Transverse colon (tissue), 4 donors: ENCODE results near the gene F11R. TPM values are rescaled to one million over a fixed set of nuclear protein-coding genes. Genes with fewer than 3 reads are reported as not detected.
A peak's percentile ranks its signal among the peaks of the same experiment; 100 is the strongest.
"Not testable (repeated sequence)": the region's sequence is repeated elsewhere in the genome, so short reads cannot be mapped to it uniquely, and the experiment has no call there.

ENCODE experiments used
- DNase-seq: peaks from one replicate; pipeline ENCODE4 v3.0.0-alpha.2; 2019
- H3K27ac ChIP-seq, 4 donors: fragments of 200-600 bp; sonication (generic); 2 replicates each; pipeline ENCODE4 v1.5.1; 2016 to 2018; ENCODE audit warnings: inconsistent platforms in 4 of 4
- H3K27me3 ChIP-seq: fragments of 200-600 bp; sonication (generic); 2 replicates; pipeline ENCODE4 v1.5.1; 2017; ENCODE audit warnings: inconsistent platforms
- H3K36me3 ChIP-seq, 4 donors: fragments of 200-600 bp; sonication (generic); 2 replicates each; pipeline ENCODE4 v1.5.1; 2017 to 2019; ENCODE audit warnings: inconsistent platforms in 4 of 4
- H3K4me1 ChIP-seq, 4 donors: fragments of 200-600 bp; sonication (generic); 2 replicates each; pipeline ENCODE4 v1.5.1; 2017 to 2020; ENCODE audit warnings: inconsistent platforms in 4 of 4
- H3K4me3 ChIP-seq, 4 donors: fragments of 200-600 bp; sonication (generic); 1 replicate in 1 of 4; 2 replicates in 3 of 4; pipeline versions ENCODE4 v1.5.1 to v1.6.1; 2017 to 2019; ENCODE audit warnings: inconsistent platforms in 4 of 4
- H3K9me3 ChIP-seq, 2 donors: fragments of 200-600 bp; sonication (generic); 2 replicates each; pipeline ENCODE4 v1.5.1; 2017 to 2019; ENCODE audit warnings: inconsistent platforms in 2 of 2
- CTCF ChIP-seq, 5 experiments: fragments of 200-600 bp in 3 of 5; fragments of 450-650 bp in 2 of 5; sonication (generic) in 3 of 5; IDR thresholded peaks; 1 replicate in 2 of 5; 2 replicates in 3 of 5; pipeline ENCODE4 v1.5.1; 2016 to 2017; ENCODE audit warnings: antibody characterized with exemption in 5 of 5, inconsistent platforms in 3 of 5, mild to moderate bottlenecking in 2 of 5, moderate library complexity in 1 of 5
- EP300 ChIP-seq: sonication (generic); formaldehyde crosslinking; IDR thresholded peaks from one replicate; pipeline ENCODE4 v1.6.1; 2017; ENCODE audit warnings: antibody characterized with exemption, low read depth
- POLR2A ChIP-seq: fragments of 450-650 bp; IDR thresholded peaks from one replicate; pipeline ENCODE4 v1.6.1; 2016; ENCODE audit warnings: antibody characterized with exemption, mild to moderate bottlenecking, moderate library complexity
- POLR2AphosphoS5 ChIP-seq, 3 donors: sonication (generic); formaldehyde crosslinking; IDR thresholded peaks; one replicate each; pipeline ENCODE4 v1.6.1; 2016; ENCODE audit warnings: antibody characterized with exemption in 3 of 3
- WGBS, 2 donors: methylation state at CpG; one replicate each; pipeline ENCODE4 v1.1.5; 2018; ENCODE audit warnings: low coverage in 1 of 2; 5-methylcytosine and 5-hydroxymethylcytosine counted together
- in situ Hi-C, 4 donors: fragments of 200-750 bp; cut with MboI; loops; one replicate each; pipeline versions ENCODE4 v1.15.0 to v1.15.1; 2017; ENCODE audit warnings: low sequenced_read_pairs in 3 of 4, low pct_ligation_motif_present in 1 of 4, low pct_unique_long_range_greater_than_20kb in 1 of 4
- intact Hi-C: fragments of 100-400 bp; cut with DNase I; formaldehyde crosslinking; loops from one replicate; pipeline ENCODE4 v1.15.1; 2023; ENCODE audit warnings: low total_unique reads
- total RNA-seq, 4 donors: library from RNA; depleted of rRNA; stranded (reverse); fragments of >200 nt; gene quantifications; one replicate each; pipeline ENCODE4 v1.1.0, GENCODE V29; 2016

The F11R gene
- total RNA-seq, 4 donors from 2014 or later: 91.7 to 126 (median 105) TPM

- WGBS, 2 donors: 40 to 57% methylated on average over 1 to 8 of the region's 8 CpGs
- no peak overlapping the region for H3K4me3 ChIP-seq
- TF ChIP-seq POLR2A: no peak
- TF ChIP-seq CTCF (IDR thresholded peaks at IDR 0.05): peak; percentile 42 to 76 (median 69)
- H3K27ac ChIP-seq: no peak overlapping the region
- no peaks in the 10 kb centered on the region for H3K9me3 ChIP-seq
- H3K36me3 ChIP-seq: no peaks in the 10 kb centered on the region
- H3K4me1 ChIP-seq: peaks cover 0 to 9% (median 3%) of the 10 kb centered on the region in 4 donors
- H3K27me3 ChIP-seq: no peaks in the 10 kb centered on the region
- in situ Hi-C loops: loop anchor here in 3 of 4 donors (5.0 to 25.0 kb wide), 3 partner anchors 114 to 214 kb away; partner anchors contain the start of gene SLAMF7 (in 2 of the 3)
- intact Hi-C loops: loop anchor here (10.0 kb wide), 1 partner anchor 117 kb away; no protein-coding TSS in a partner anchor
- DNase-seq: peak; percentile 82
Observed at GRCh38 chr1:160951443-160952128, 69.4 kb downstream of the F11R start.

GRCh38 chr1:160950657-160951056, 70.3 kb downstream of the F11R start:
- no peak for DNase-seq
- no peaks in the 10 kb centered on the region for H3K27me3 ChIP-seq
- 100% methylated on average over 1 to 3 of the region's 3 CpGs for WGBS, 2 donors
- H3K36me3 ChIP-seq: no peaks in the 10 kb centered on the region
- in situ Hi-C loops (loop anchor here in 3 of 4 donors (5.0 to 25.0 kb wide), 3 partner anchors 113 to 213 kb away; partner anchors contain the start of gene SLAMF7 (in 2 of the 3)), intact Hi-C loops (loop anchor here (10.0 kb wide), 1 partner anchor 116 kb away; no protein-coding TSS in a partner anchor)
- H3K4me1 ChIP-seq: peaks cover 0 to 9% (median 3%) of the 10 kb centered on the region in 4 donors
- TF ChIP-seq EP300: no peak
- TF ChIP-seq CTCF (IDR thresholded peaks at IDR 0.05): no peak
- no peak for TF ChIP-seq POLR2AphosphoS5 (IDR thresholded peaks at IDR 0.05)
- TF ChIP-seq POLR2A: no peak
- no peak overlapping the region for H3K27ac ChIP-seq
- H3K4me3 ChIP-seq: no peak overlapping the region
- no peaks in the 10 kb centered on the region for H3K9me3 ChIP-seq

- in situ Hi-C loops (loop anchor here in 3 of 4 donors (5.0 to 25.0 kb wide), 3 partner anchors 113 to 213 kb away; partner anchors contain the start of gene SLAMF7 (in 2 of the 3)), intact Hi-C loops (loop anchor here (10.0 kb wide), 1 partner anchor 115 kb away; no protein-coding TSS in a partner anchor)
- H3K4me3 ChIP-seq: no peak overlapping the region
- peaks cover 0 to 9% (median 3%) of the 10 kb centered on the region in 4 donors for H3K4me1 ChIP-seq
- H3K9me3 ChIP-seq: no peaks in the 10 kb centered on the region
- WGBS, 2 donors: 79 to 92% methylated on average over 2 of the region's 2 CpGs
- no peaks in the 10 kb centered on the region for H3K27me3 ChIP-seq
- no peak for DNase-seq
- no peak for TF ChIP-seq POLR2A
- TF ChIP-seq CTCF (IDR thresholded peaks at IDR 0.05): no peak
- no peak for TF ChIP-seq EP300
- no peak for TF ChIP-seq POLR2AphosphoS5 (IDR thresholded peaks at IDR 0.05)
- H3K27ac ChIP-seq: no peak overlapping the region
- no peaks in the 10 kb centered on the region for H3K36me3 ChIP-seq
Observed at GRCh38 chr1:160949881-160950280, 71.1 kb downstream of the F11R start.

GRCh38 chr1:160949216-160949880, 71.6 kb downstream of the F11R start:
- DNase-seq, intact Hi-C loops, H3K27ac ChIP-seq: not testable (repeated sequence)

GRCh38 chr1:160947174-160947759, 73.7 kb downstream of the F11R start:
- DNase-seq, H3K27me3 ChIP-seq, intact Hi-C loops, H3K4me1 ChIP-seq, H3K27ac ChIP-seq, H3K9me3 ChIP-seq, in situ Hi-C loops, H3K4me3 ChIP-seq, H3K36me3 ChIP-seq: not testable (repeated sequence)
- 14 to 35% methylated on average over 1 to 7 of the region's 7 CpGs for WGBS, 2 donors

More at GRCh38 chr1:160949216-160949880, 71.6 kb downstream of the F11R start:
- in situ Hi-C loops, H3K4me3 ChIP-seq, H3K27me3 ChIP-seq, H3K36me3 ChIP-seq, H3K4me1 ChIP-seq, H3K9me3 ChIP-seq: not testable (repeated sequence)
- WGBS, 2 donors: 58 to 92% methylated on average over 1 to 7 of the region's 7 CpGs

- 86 to 90% methylated on average over 6 of the region's 6 CpGs for WGBS, 2 donors
- H3K27ac ChIP-seq, H3K4me1 ChIP-seq, in situ Hi-C loops, H3K27me3 ChIP-seq, H3K36me3 ChIP-seq, H3K9me3 ChIP-seq, intact Hi-C loops, DNase-seq, H3K4me3 ChIP-seq: not testable (repeated sequence)
Observed at GRCh38 chr1:160945881-160946280, 75.1 kb downstream of the F11R start.
